Measurements from ENCODE around the gene TSHZ2. TPM values are rescaled to one million over a fixed set of nuclear protein-coding genes. Genes with fewer than 3 reads are reported as not detected.
A peak's percentile ranks its signal among the peaks of the same experiment; 100 is the strongest.

TSHZ2 gene
- total RNA-seq, 1 donor from 2014 or later = 5.2 TPM

- Histone ChIP-seq H3K9me3 (no peaks in the 10 kb centered on the region), H3K27ac (no peak overlapping the region), H3K27me3 (no peaks in the 10 kb centered on the region), H3K4me3 (no peak overlapping the region), H3K36me3 (no peaks in the 10 kb centered on the region), H3K4me1 (no peaks in the 10 kb centered on the region)
- no peak for ATAC-seq
- DNase-seq = no peak
- intact Hi-C loops (cut with DNase I) = no loop called here
- TF ChIP-seq CTCF (IDR thresholded peaks at IDR 0.05) = no peak
These were observed 430.9 kb downstream of the TSHZ2 start for GRCh38 chr20:53403029-53403428.

- intact Hi-C loops (cut with DNase I) = no loop called here
- peak; percentile 44 for ATAC-seq
- TF ChIP-seq CTCF (IDR thresholded peaks at IDR 0.05) = no peak
These were observed 433.0 kb downstream of the TSHZ2 start for GRCh38 chr20:53405139-53405538.

GRCh38 chr20:53406580-53406979 lies 434.4 kb downstream of the TSHZ2 start:
- H3K9me3 ChIP-seq = no peaks in the 10 kb centered on the region
- no peak for ATAC-seq
- no peak for TF ChIP-seq CTCF (IDR thresholded peaks at IDR 0.05)
- no peak for DNase-seq
- H3K4me1 ChIP-seq = peaks cover 3% of the 10 kb centered on the region
- H3K36me3 ChIP-seq = no peaks in the 10 kb centered on the region
- H3K27ac ChIP-seq = no peak overlapping the region
- intact Hi-C loops (cut with DNase I) = no loop called here
- no peaks in the 10 kb centered on the region for H3K27me3 ChIP-seq
- H3K4me3 ChIP-seq = no peak overlapping the region

More at GRCh38 chr20:53405139-53405538, 433.0 kb downstream of the TSHZ2 start:
- H3K4me3 ChIP-seq = no peak overlapping the region
- H3K9me3 ChIP-seq = no peaks in the 10 kb centered on the region
- H3K27me3 ChIP-seq = no peaks in the 10 kb centered on the region
- no peak overlapping the region for H3K27ac ChIP-seq
- H3K4me1 ChIP-seq = peaks cover 3% of the 10 kb centered on the region
- no peaks in the 10 kb centered on the region for H3K36me3 ChIP-seq
- no peak for DNase-seq

GRCh38 chr20:53408691-53409446 lies 436.7 kb downstream of the TSHZ2 start:
- Histone ChIP-seq H3K27ac (no peak overlapping the region), H3K9me3 (no peaks in the 10 kb centered on the region), H3K27me3 (no peaks in the 10 kb centered on the region), H3K4me1 (peaks cover 3% of the 10 kb centered on the region), H3K4me3 (no peak overlapping the region), H3K36me3 (no peaks in the 10 kb centered on the region)
- DNase-seq (no peak), ATAC-seq (no peak)
- intact Hi-C loops (cut with DNase I) = no loop called here
- TF ChIP-seq CTCF (IDR thresholded peaks at IDR 0.05) = no peak

GRCh38 chr20:53409447-53409717 lies 437.2 kb downstream of the TSHZ2 start:
- intact Hi-C loops (cut with DNase I) = no loop called here
- DNase-seq = no peak

More at GRCh38 chr20:53409447-53409717, 437.2 kb downstream of the TSHZ2 start:
- TF ChIP-seq CTCF (IDR thresholded peaks at IDR 0.05) = no peak
- H3K4me1 ChIP-seq = peaks cover 3% of the 10 kb centered on the region
- no peaks in the 10 kb centered on the region for H3K27me3 ChIP-seq
- no peaks in the 10 kb centered on the region for H3K9me3 ChIP-seq
- H3K36me3 ChIP-seq = no peaks in the 10 kb centered on the region
- no peak overlapping the region for H3K4me3 ChIP-seq
- H3K27ac ChIP-seq = no peak overlapping the region
- no peak for ATAC-seq

Data from upper lobe of right lung (tissue), 1 donor.